ENCODE data around the gene GANC.
"Not testable (repeated sequence)": the region's sequence is repeated elsewhere in the genome, so short reads cannot be mapped to it uniquely, and the experiment has no call there.

GANC gene, protein sequence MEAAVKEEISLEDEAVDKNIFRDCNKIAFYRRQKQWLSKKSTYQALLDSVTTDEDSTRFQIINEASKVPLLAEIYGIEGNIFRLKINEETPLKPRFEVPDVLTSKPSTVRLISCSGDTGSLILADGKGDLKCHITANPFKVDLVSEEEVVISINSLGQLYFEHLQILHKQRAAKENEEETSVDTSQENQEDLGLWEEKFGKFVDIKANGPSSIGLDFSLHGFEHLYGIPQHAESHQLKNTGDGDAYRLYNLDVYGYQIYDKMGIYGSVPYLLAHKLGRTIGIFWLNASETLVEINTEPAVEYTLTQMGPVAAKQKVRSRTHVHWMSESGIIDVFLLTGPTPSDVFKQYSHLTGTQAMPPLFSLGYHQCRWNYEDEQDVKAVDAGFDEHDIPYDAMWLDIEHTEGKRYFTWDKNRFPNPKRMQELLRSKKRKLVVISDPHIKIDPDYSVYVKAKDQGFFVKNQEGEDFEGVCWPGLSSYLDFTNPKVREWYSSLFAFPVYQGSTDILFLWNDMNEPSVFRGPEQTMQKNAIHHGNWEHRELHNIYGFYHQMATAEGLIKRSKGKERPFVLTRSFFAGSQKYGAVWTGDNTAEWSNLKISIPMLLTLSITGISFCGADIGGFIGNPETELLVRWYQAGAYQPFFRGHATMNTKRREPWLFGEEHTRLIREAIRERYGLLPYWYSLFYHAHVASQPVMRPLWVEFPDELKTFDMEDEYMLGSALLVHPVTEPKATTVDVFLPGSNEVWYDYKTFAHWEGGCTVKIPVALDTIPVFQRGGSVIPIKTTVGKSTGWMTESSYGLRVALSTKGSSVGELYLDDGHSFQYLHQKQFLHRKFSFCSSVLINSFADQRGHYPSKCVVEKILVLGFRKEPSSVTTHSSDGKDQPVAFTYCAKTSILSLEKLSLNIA (N-terminal part only)

DNA sequence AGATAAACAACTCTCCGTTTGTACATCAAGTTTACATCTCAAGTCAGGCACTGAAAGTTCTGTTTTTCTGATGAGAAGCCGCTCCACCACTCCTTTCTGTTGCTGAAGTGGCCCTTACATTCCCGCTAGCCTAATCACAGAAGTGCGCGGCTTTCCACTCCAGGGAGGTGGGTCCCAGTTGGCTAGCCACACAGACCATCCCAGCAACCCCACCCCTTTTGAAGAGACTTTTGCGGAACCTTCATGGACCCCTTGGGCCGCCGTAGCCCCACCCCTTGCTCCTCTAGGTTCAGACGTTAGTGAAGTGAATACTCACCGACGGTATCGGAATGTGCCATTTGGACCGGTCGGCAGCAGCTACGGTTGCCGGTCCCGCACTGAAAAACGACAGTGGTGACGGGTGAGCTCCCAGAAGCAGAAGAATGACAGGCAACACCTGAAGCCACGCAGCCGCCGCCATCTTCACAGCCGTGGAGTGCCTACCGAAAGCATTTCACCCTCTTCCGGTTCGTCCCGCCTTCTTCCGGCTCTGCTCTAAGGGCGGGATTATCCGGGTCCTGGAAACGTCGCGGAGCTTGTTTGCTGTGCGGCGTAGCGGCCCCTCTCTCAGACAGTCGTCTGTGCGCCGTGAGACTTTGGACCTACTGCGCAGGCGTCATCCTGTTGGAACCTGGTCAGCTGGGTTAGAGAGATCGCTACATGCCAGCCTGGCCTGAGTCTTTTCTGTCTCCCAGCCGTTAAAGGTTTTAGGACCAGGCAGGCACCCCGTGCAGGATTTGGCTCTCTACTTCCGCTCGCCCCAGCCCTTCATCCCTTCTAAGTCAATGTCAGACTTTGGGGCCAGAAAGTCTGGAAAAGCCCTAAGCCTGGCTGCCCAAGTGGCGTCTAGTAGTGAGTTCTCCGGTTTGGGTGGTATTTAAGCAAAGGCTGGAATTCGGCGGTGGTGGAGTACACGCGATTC lies at the start of gene GANC, which contains the start of gene TMEM87A:
GANC (plus strand) TSS at position 263 of the 961 bp plus-strand sequence. CDS start 1,281 bp downstream, outside the sequence.
TMEM87A (minus strand) TSS at position 495 of the 961 bp plus-strand sequence; CDS start at position 460, 35 bp downstream.
- Histone ChIP-seq H3K79me2 (ENCODE audit: low read length) (peaks cover 59% of the 10 kb centered on the region), H3K9ac (ENCODE audit: low read length) (peak within 1 kb of the TSS; percentile 84), H3K4me2 (ENCODE audit: low read depth, low read length) (peak within 1 kb of the TSS; percentile 92), H3K4me1 (ENCODE audit: low read length) (peaks cover 12% of the 10 kb centered on the region), H3K9me2 (replicated peaks; ENCODE audit: insufficient read depth, low read length) (no peaks in the 10 kb centered on the region), H3F3A (ENCODE audit: insufficient read depth, low read length) (peaks cover 17% of the 10 kb centered on the region), H2AFZ (ENCODE audit: low read length) (peak within 1 kb of the TSS; percentile 83), H4K20me1 (ENCODE audit: insufficient read depth, low read length) (no peaks in the 10 kb centered on the region), H3K27me3 (replicated peaks; ENCODE audit: insufficient read depth, low read length) (no peaks in the 10 kb centered on the region), H3K36me3 (replicated peaks; ENCODE audit: insufficient read depth, low read length) (no peaks in the 10 kb centered on the region), H3K27ac (ENCODE audit: low read length) (peak within 1 kb of the TSS; percentile 93), H3K4me3 (ENCODE audit: low read length) (peak within 1 kb of the TSS; percentile 89), H3K9me3 (replicated peaks; ENCODE audit: insufficient read depth, low read length) (no peaks in the 10 kb centered on the region)
- TF ChIP-seq EZH2 (optimal IDR thresholded peaks at IDR 0.05; ENCODE audit: low read depth, low read length) (no peak), EZH2phosphoT487 (IDR thresholded peaks at IDR 0.05; ENCODE audit: low read length) (no peak), CTCF (IDR thresholded peaks at IDR 0.05; ENCODE audit: low read length) (no peak)
- peak; percentile 99 for DNase-seq

- H3K4me3 ChIP-seq (ENCODE audit: low read length): no peak overlapping the region
- TF ChIP-seq EZH2 (optimal IDR thresholded peaks at IDR 0.05; ENCODE audit: low read depth, low read length) (no peak), CTCF (IDR thresholded peaks at IDR 0.05; ENCODE audit: low read length) (no peak), EZH2phosphoT487 (IDR thresholded peaks at IDR 0.05; ENCODE audit: low read length) (no peak)
- H3K4me2 ChIP-seq (ENCODE audit: low read depth, low read length): no peak overlapping the region
- DNase-seq: no peak
- no peaks in the 10 kb centered on the region for H3K4me1 ChIP-seq (ENCODE audit: low read length)
- H3F3A ChIP-seq (ENCODE audit: insufficient read depth, low read length): no peaks in the 10 kb centered on the region
- no peaks in the 10 kb centered on the region for H3K9me2 ChIP-seq (replicated peaks; ENCODE audit: insufficient read depth, low read length)
- H3K79me2 ChIP-seq (ENCODE audit: low read length): no peaks in the 10 kb centered on the region
- peaks cover 4% of the 10 kb centered on the region for H3K36me3 ChIP-seq (replicated peaks; ENCODE audit: insufficient read depth, low read length)
- no peak overlapping the region for H3K27ac ChIP-seq (ENCODE audit: low read length)
- no peak overlapping the region for H3K9ac ChIP-seq (ENCODE audit: low read length)
- H3K9me3 ChIP-seq (replicated peaks; ENCODE audit: insufficient read depth, low read length): no peaks in the 10 kb centered on the region
- no peaks in the 10 kb centered on the region for H3K27me3 ChIP-seq (replicated peaks; ENCODE audit: insufficient read depth, low read length)
- no peak overlapping the region for H2AFZ ChIP-seq (ENCODE audit: low read length)
- H4K20me1 ChIP-seq (ENCODE audit: insufficient read depth, low read length): no peaks in the 10 kb centered on the region
These were observed 46.4 kb upstream of the GANC start for GRCh38 chr15:42226648-42227047.

DNA sequence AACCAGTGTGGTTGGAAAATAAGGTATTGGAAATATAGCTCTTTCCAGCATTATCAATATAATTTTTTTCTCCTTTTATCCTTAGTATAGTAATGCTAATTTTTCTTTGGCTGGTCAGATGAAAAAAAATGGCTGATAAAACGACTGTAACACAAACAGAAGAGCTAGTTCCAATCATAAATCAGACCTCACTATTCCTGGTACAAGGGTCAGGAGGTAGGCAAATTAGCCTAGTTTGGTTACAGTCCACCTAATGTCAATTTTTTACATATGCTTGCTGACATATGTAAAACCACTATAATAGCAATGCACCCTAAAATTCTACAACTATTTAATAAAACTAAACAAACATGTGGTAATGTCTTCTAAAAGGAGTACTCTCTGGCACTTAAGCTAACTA lies 45.0 kb upstream of the GANC start:
- Histone ChIP-seq H3F3A (ENCODE audit: insufficient read depth, low read length) (no peaks in the 10 kb centered on the region), H3K27ac (ENCODE audit: low read length) (no peak overlapping the region), H3K4me3 (ENCODE audit: low read length) (no peak overlapping the region), H2AFZ (ENCODE audit: low read length) (no peak overlapping the region), H3K79me2 (ENCODE audit: low read length) (no peaks in the 10 kb centered on the region), H3K4me1 (ENCODE audit: low read length) (no peaks in the 10 kb centered on the region), H3K36me3 (replicated peaks; ENCODE audit: insufficient read depth, low read length) (peaks cover 4% of the 10 kb centered on the region), H3K4me2 (ENCODE audit: low read depth, low read length) (no peak overlapping the region), H3K9me2 (replicated peaks; ENCODE audit: insufficient read depth, low read length) (no peaks in the 10 kb centered on the region), H3K9me3 (replicated peaks; ENCODE audit: insufficient read depth, low read length) (no peaks in the 10 kb centered on the region), H4K20me1 (ENCODE audit: insufficient read depth, low read length) (no peaks in the 10 kb centered on the region), H3K9ac (ENCODE audit: low read length) (no peak overlapping the region), H3K27me3 (replicated peaks; ENCODE audit: insufficient read depth, low read length) (no peaks in the 10 kb centered on the region)
- DNase-seq: no peak
- TF ChIP-seq CTCF (IDR thresholded peaks at IDR 0.05; ENCODE audit: low read length) (no peak), EZH2 (optimal IDR thresholded peaks at IDR 0.05; ENCODE audit: low read depth, low read length) (no peak), EZH2phosphoT487 (IDR thresholded peaks at IDR 0.05; ENCODE audit: low read length) (no peak)

DNA sequence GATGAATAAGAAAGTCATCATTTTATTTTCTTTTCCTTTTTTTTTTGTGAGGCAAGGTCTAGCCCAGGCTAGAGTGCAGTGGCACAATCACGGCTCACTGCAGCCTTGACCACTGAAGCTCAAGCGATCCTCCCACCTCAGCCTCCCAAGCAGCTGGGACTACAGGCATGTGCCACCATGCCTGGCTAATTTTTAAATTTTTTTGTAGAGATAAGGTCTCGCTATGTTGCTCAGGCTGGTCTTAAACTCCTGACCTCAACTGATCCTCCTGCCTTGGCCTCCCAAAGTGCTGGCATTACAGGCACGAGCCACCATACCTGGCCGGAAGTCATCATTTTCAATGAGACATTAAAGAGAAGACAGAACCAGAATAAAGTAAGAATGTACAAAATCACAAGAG lies 44.0 kb upstream of the GANC start:
- not testable (repeated sequence) for H3K9me3 ChIP-seq (replicated peaks; ENCODE audit: insufficient read depth, low read length); H3K4me2 ChIP-seq (ENCODE audit: low read depth, low read length); H3K36me3 ChIP-seq (replicated peaks; ENCODE audit: insufficient read depth, low read length); H3K9me2 ChIP-seq (replicated peaks; ENCODE audit: insufficient read depth, low read length); H3K4me3 ChIP-seq (ENCODE audit: low read length); H2AFZ ChIP-seq (ENCODE audit: low read length); H4K20me1 ChIP-seq (ENCODE audit: insufficient read depth, low read length); H3F3A ChIP-seq (ENCODE audit: insufficient read depth, low read length); DNase-seq; H3K4me1 ChIP-seq (ENCODE audit: low read length); H3K79me2 ChIP-seq (ENCODE audit: low read length); H3K27me3 ChIP-seq (replicated peaks; ENCODE audit: insufficient read depth, low read length); H3K27ac ChIP-seq (ENCODE audit: low read length); H3K9ac ChIP-seq (ENCODE audit: low read length)

Measured in MM.1S (cell line).